Thyroid gland (tissue), 4 donors: ENCODE measurements around the gene CYP26B1. TPM values are rescaled to one million over a fixed set of nuclear protein-coding genes. Genes with fewer than 3 reads are reported as not detected.

Experiments used
- DNase-seq, 2 donors: peaks; one replicate each; pipeline ENCODE4 v3.0.0-alpha.2; 2019
- H3K27ac ChIP-seq, 3 donors: fragments of 200-600 bp; sonication (generic); 1 replicate in 2 of 3; 2 replicates in 1 of 3; pipeline ENCODE4 v1.5.1; 2016 to 2019; ENCODE audit warnings: mild to moderate bottlenecking in 1 of 3, moderate library complexity in 1 of 3
- H3K27me3 ChIP-seq: fragments of 200-600 bp; sonication (generic); one replicate; pipeline ENCODE4 v1.5.1; 2019
- H3K36me3 ChIP-seq, 2 donors: fragments of 200-600 bp; sonication (generic); one replicate each; pipeline ENCODE4 v1.5.1; 2016 to 2019
- H3K4me1 ChIP-seq, 2 donors: fragments of 200-600 bp; sonication (generic); one replicate each; pipeline ENCODE4 v1.5.1; 2017 to 2019
- H3K4me3 ChIP-seq, 3 donors: fragments of 200-600 bp; sonication (generic); replicated peaks in 1 of 3; 1 replicate in 2 of 3; 2 replicates in 1 of 3; pipeline ENCODE4 v1.5.1; 2016; ENCODE audit warnings: mild to moderate bottlenecking in 1 of 3
- H3K9me3 ChIP-seq: fragments of 200-600 bp; sonication (generic); one replicate; pipeline ENCODE4 v1.5.1; 2017
- CTCF ChIP-seq, 6 experiments: fragments of 200-600 bp in 3 of 6; fragments of 450-650 bp in 3 of 6; sonication (generic) in 3 of 6; IDR thresholded peaks; one replicate each; pipeline ENCODE4 v1.5.1; 2016 to 2019; ENCODE audit warnings: antibody characterized with exemption in 6 of 6, mild to moderate bottlenecking in 2 of 6, inconsistent platforms in 1 of 6, moderate library complexity in 1 of 6
- POLR2A ChIP-seq, 2 donors: fragments of 450-650 bp; IDR thresholded peaks; one replicate each; pipeline ENCODE4 v1.6.1; 2017; ENCODE audit warnings: antibody characterized with exemption in 2 of 2, mild to moderate bottlenecking in 2 of 2, moderate library complexity in 1 of 2
- WGBS, 2 donors: methylation state at CpG; one replicate each; pipeline ENCODE4 v1.1.5; 2017; 5-methylcytosine and 5-hydroxymethylcytosine counted together
- intact Hi-C: fragments of 100-400 bp; cut with DNase I; formaldehyde crosslinking; loops from one replicate; pipeline ENCODE4 v1.15.1; 2023
- total RNA-seq, 4 donors: library from RNA; depleted of rRNA; stranded (reverse); fragments of >200 nt; gene quantifications; one replicate each; pipeline ENCODE4 v1.2.3, GENCODE V29; 2016

CYP26B1 gene
- total RNA-seq, 4 donors from 2014 or later, result 11.8 to 24.2 (median 16.3) TPM

GRCh38 chr2:72095364-72095763 is 52.3 kb downstream of the CYP26B1 start:
- H3K36me3 ChIP-seq, result no peaks in the 10 kb centered on the region
- WGBS, 2 donors, result 88 to 96% methylated on average over 3 of the region's 3 CpGs
- no peak overlapping the region for H3K27ac ChIP-seq
- no peaks in the 10 kb centered on the region for H3K27me3 ChIP-seq
- intact Hi-C loops, result no loop called here
- no peaks in the 10 kb centered on the region for H3K4me1 ChIP-seq
- no peaks in the 10 kb centered on the region for H3K9me3 ChIP-seq
- TF ChIP-seq POLR2A (IDR thresholded peaks at IDR 0.05) (no peak), CTCF (IDR thresholded peaks at IDR 0.05) (no peak)
- DNase-seq, result no peak
- H3K4me3 ChIP-seq, result no peak overlapping the region

GRCh38 chr2:72094701-72095100 is 53.0 kb downstream of the CYP26B1 start:
- 79 to 96% methylated on average over 4 of the region's 4 CpGs for WGBS, 2 donors
- no peaks in the 10 kb centered on the region for H3K4me1 ChIP-seq
- intact Hi-C loops, result no loop called here
- H3K4me3 ChIP-seq, result no peak overlapping the region
- no peak overlapping the region for H3K27ac ChIP-seq
- no peak for DNase-seq
- H3K9me3 ChIP-seq, result no peaks in the 10 kb centered on the region
- H3K36me3 ChIP-seq, result no peaks in the 10 kb centered on the region
- H3K27me3 ChIP-seq, result no peaks in the 10 kb centered on the region
- TF ChIP-seq POLR2A (IDR thresholded peaks at IDR 0.05) (no peak), CTCF (IDR thresholded peaks at IDR 0.05) (no peak)

GRCh38 chr2:72092111-72092510 is 55.6 kb downstream of the CYP26B1 start:
- DNase-seq, result no peak
- H3K4me1 ChIP-seq, result no peaks in the 10 kb centered on the region
- intact Hi-C loops, result no loop called here
- no peaks in the 10 kb centered on the region for H3K27me3 ChIP-seq
- no peaks in the 10 kb centered on the region for H3K9me3 ChIP-seq
- no peak overlapping the region for H3K4me3 ChIP-seq
- no peaks in the 10 kb centered on the region for H3K36me3 ChIP-seq
- TF ChIP-seq POLR2A (IDR thresholded peaks at IDR 0.05), result no peak
- TF ChIP-seq CTCF (IDR thresholded peaks at IDR 0.05), result no peak
- no peak overlapping the region for H3K27ac ChIP-seq
- WGBS, 2 donors, result 77 to 80% methylated on average over 6 of the region's 6 CpGs

GRCh38 chr2:72090781-72091482 is 56.7 kb downstream of the CYP26B1 start:
- H3K27ac ChIP-seq, result no peak overlapping the region
- DNase-seq, result no peak
- TF ChIP-seq CTCF (IDR thresholded peaks at IDR 0.05) (no peak), POLR2A (IDR thresholded peaks at IDR 0.05) (no peak)
- no peaks in the 10 kb centered on the region for H3K36me3 ChIP-seq
- no peaks in the 10 kb centered on the region for H3K9me3 ChIP-seq
- no peaks in the 10 kb centered on the region for H3K4me1 ChIP-seq
- WGBS, 2 donors, result 93% methylated on average over 4 of the region's 4 CpGs
- intact Hi-C loops, result no loop called here
- H3K4me3 ChIP-seq, result no peak overlapping the region
- H3K27me3 ChIP-seq, result no peaks in the 10 kb centered on the region

GRCh38 chr2:72090271-72090720 is 57.4 kb downstream of the CYP26B1 start:
- no peaks in the 10 kb centered on the region for H3K9me3 ChIP-seq
- DNase-seq, result no peak

More at GRCh38 chr2:72090271-72090720, 57.4 kb downstream of the CYP26B1 start:
- no peaks in the 10 kb centered on the region for H3K36me3 ChIP-seq
- intact Hi-C loops, result no loop called here
- H3K4me3 ChIP-seq, result no peak overlapping the region
- TF ChIP-seq CTCF (IDR thresholded peaks at IDR 0.05) (no peak), POLR2A (IDR thresholded peaks at IDR 0.05) (no peak)
- H3K27ac ChIP-seq, result no peak overlapping the region
- H3K27me3 ChIP-seq, result no peaks in the 10 kb centered on the region
- no peaks in the 10 kb centered on the region for H3K4me1 ChIP-seq
- 80 to 85% methylated on average over 8 of the region's 8 CpGs for WGBS, 2 donors
